ENCODE data around the gene NKTR. TPM values are rescaled to one million over a fixed set of nuclear protein-coding genes. Genes with fewer than 3 reads are reported as not detected.

Gene NKTR
- total RNA-seq, 2 experiments from 2014 or later, result 97.8 to 98.9 TPM

DNA sequence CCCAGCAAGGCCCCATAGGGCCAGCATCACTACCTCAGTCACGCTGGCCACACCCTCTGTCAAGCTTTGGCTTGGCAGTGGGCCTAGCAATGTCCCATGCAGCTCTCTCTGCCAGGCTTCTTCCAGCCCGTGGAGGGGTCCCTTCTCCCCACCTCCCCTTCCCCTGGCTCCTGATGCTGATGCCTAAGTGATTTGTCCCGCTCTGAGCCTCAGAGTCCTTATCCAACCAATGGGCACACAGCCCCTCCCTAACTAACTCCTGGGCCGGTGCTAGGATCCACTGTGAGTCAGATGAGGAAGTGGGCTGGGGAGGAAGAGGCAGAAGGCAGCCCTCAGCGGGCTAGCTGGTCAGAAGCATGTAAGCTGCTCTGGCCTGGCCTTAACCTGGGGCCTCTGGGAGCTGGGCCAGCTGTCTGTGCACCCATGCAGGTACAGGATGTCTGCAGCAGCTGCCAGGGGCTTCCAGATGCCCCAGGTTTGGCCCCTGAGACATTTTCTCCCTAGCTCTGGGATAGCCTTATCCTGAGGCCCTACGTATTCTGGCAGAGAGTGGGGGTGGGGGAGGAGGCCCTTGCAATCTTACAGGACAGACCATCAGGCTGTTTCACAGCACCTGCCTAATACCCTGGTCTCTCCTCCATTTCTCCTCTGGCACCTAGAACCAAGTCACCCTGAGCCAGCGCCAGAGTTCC is 52.3 kb downstream of the NKTR start:
- peak overlapping the region; percentile 74 for H3K4me3 Mint-ChIP-seq
- peaks cover 10% of the 10 kb centered on the region for H3K27me3 Mint-ChIP-seq
- no peaks in the 10 kb centered on the region for H3K9me3 Mint-ChIP-seq
- peaks cover 24% of the 10 kb centered on the region for H3K4me1 Mint-ChIP-seq
- DNase-seq, result peak; percentile 38
- peaks cover 9% of the 10 kb centered on the region for H3K36me3 Mint-ChIP-seq (ENCODE audit: low read depth)
- CTCF ChIA-PET, result interaction anchor here (1.2 to 1.7 kb wide), 4 partner anchors 9 to 95 kb away, joined by 3 to 7 read pairs (median 5); no protein-coding TSS in a partner anchor
- H3K27ac Mint-ChIP-seq, result no peak overlapping the region
- POLR2A ChIA-PET, result interaction anchor here (1.0 to 2.9 kb wide), 5 partner anchors 11 to 71 kb away, joined by 3 to 12 read pairs (median 5); partner anchors contain the start of genes NKTR and SEC22C

DNA sequence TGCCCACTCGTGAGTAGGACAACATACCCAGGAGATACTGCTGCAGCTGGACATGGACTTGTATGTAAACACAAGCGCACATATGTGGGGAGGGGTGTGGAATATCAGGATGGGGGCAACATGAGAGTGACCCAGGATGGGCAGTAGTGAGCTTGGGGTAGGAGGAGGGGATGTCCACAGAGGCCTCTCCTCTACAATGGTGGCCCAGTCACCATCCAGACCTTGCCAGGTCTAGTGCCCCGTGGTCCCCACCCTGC is 52.7 kb downstream of the NKTR start:
- Mint-ChIP-seq H3K27ac (no peak overlapping the region), H3K9me3 (no peaks in the 10 kb centered on the region), H3K36me3 (ENCODE audit: low read depth) (peaks cover 9% of the 10 kb centered on the region), H3K4me1 (peaks cover 24% of the 10 kb centered on the region), H3K27me3 (peaks cover 10% of the 10 kb centered on the region), H3K4me3 (peak overlapping the region; percentile 74)
- DNase-seq, result no peak
- ChIA-PET POLR2A (interaction anchor here (1.0 to 2.9 kb wide), 4 partner anchors 12 to 72 kb away, joined by 3 to 12 read pairs (median 8); partner anchors contain the start of genes NKTR and SEC22C), CTCF (interaction anchor here (1.6 to 1.7 kb wide), 2 partner anchors 10 to 93 kb away, joined by 3 to 7 read pairs; no protein-coding TSS in a partner anchor)

DNA sequence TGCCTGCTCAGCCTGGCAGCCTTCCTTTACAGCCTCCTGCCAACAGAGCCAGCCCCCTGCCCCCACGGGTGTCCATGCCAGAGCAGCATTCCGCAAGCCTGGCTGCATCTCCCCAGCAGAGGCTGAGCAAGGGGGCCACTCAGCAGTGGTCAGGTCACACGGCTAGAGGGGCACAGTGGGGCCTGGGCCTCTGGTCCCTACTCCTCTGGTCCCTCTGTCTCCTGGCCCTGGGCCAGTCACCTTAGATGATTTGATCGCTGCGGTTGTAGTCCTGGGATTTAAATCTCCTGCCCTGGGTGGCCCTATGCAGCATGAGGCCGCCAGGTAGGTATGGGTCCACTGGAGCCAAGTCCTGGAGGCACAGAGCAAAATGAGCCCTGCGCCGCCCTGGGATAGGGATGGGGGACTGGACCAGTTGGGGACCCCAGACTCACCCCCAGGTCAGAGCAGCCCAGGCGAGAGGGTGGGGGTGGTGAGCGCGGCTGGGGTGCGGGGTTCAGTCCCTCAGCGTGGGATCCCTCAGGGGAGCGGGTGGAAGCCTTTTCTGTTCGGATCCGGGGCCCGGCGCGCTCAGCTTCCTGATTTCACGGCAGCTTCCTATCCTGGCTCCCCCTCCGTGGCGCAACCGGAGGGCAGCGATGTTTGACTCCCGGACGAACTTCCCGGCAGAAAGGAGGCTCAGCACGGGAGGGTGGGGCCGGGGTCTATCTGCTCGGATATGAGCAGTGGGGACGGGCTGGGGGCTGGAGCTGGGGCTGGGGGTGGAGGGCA is 53.3 kb downstream of the NKTR start, which contains the start of gene ZBTB47:
Gene ZBTB47, plus strand, starts transcription at position 138 of the 771 bp plus-strand sequence. CDS start 4,659 bp downstream, outside the sequence.
- ChIA-PET CTCF (no interaction called here), POLR2A (interaction anchor here (1.6 to 2.9 kb wide), 3 partner anchors 12 to 91 kb away, joined by 4 to 12 read pairs (median 12); partner anchors contain the start of gene NKTR)
- Mint-ChIP-seq H3K4me3 (peak within 1 kb of the TSS; percentile 74), H3K9me3 (no peaks in the 10 kb centered on the region), H3K36me3 (ENCODE audit: low read depth) (peaks cover 9% of the 10 kb centered on the region), H3K4me1 (peaks cover 24% of the 10 kb centered on the region), H3K27ac (no peak within 1 kb of the TSS), H3K27me3 (peaks cover 10% of the 10 kb centered on the region)
- DNase-seq, result no peak

GRCh38 chr3:42654331-42655201 is 54.1 kb downstream of the NKTR start:
- H3K4me1 Mint-ChIP-seq, result peaks cover 22% of the 10 kb centered on the region
- H3K27ac Mint-ChIP-seq, result no peak overlapping the region
- peaks cover 1% of the 10 kb centered on the region for H3K36me3 Mint-ChIP-seq (ENCODE audit: low read depth)
- peaks cover 10% of the 10 kb centered on the region for H3K27me3 Mint-ChIP-seq
- CTCF ChIA-PET, result no interaction called here
- POLR2A ChIA-PET, result interaction anchor here (1.6 to 2.9 kb wide), 2 partner anchors 54 to 90 kb away, joined by 4 to 12 read pairs; partner anchors contain the start of gene NKTR
- no peak for DNase-seq
- peak overlapping the region; percentile 10 for H3K4me3 Mint-ChIP-seq
- no peaks in the 10 kb centered on the region for H3K9me3 Mint-ChIP-seq

DNA sequence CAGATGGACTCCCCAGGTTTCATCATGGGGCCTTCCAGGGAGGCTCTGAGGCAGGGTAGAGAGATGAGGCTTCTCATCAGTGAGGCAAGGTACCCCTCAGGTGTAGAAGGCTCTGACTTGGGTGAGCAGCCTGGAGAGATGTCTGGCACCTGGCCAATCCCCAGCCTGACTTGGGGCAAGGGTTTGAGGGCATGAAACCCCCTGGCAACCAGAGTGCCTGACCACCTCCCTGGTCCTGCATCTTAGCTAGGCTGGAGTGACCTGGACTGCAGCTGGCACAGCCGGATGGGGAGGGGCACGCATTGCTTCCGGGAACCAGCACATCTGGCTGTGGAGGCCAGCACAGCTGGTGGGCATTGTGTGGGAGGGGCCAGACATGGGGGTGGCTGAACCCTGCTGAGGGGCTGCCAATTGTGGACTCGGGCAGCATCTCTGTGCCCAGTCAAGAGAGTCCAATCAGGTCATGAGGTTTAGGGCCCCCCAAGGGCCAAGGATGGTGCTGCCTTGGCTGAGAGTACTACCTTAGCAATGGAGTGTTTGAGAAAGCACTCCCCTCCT is 54.9 kb downstream of the NKTR start:
- Mint-ChIP-seq H3K4me3 (no peak overlapping the region), H3K36me3 (ENCODE audit: low read depth) (no peaks in the 10 kb centered on the region), H3K27ac (no peak overlapping the region), H3K4me1 (peaks cover 22% of the 10 kb centered on the region), H3K9me3 (no peaks in the 10 kb centered on the region), H3K27me3 (peaks cover 10% of the 10 kb centered on the region)
- ChIA-PET CTCF (no interaction called here), POLR2A (no interaction called here)
- no peak for DNase-seq

- peaks cover 21% of the 10 kb centered on the region for H3K4me1 Mint-ChIP-seq
- H3K4me3 Mint-ChIP-seq, result no peak overlapping the region
- no peak overlapping the region for H3K27ac Mint-ChIP-seq
- peaks cover 10% of the 10 kb centered on the region for H3K27me3 Mint-ChIP-seq
- no peaks in the 10 kb centered on the region for H3K36me3 Mint-ChIP-seq (ENCODE audit: low read depth)
- CTCF ChIA-PET, result no interaction called here
- DNase-seq, result no peak
- POLR2A ChIA-PET, result no interaction called here
- no peaks in the 10 kb centered on the region for H3K9me3 Mint-ChIP-seq
These were observed 55.6 kb downstream of the NKTR start for GRCh38 chr3:42655980-42656679.

- no peaks in the 10 kb centered on the region for H3K36me3 Mint-ChIP-seq (ENCODE audit: low read depth)
- no peak overlapping the region for H3K27ac Mint-ChIP-seq
- peaks cover 10% of the 10 kb centered on the region for H3K27me3 Mint-ChIP-seq
- H3K9me3 Mint-ChIP-seq, result no peaks in the 10 kb centered on the region
- peaks cover 19% of the 10 kb centered on the region for H3K4me1 Mint-ChIP-seq
- ChIA-PET CTCF (interaction anchor here (0.8 kb wide), 1 partner anchor 98 kb away, joined by 3 read pairs; no protein-coding TSS in a partner anchor), POLR2A (no interaction called here)
- H3K4me3 Mint-ChIP-seq, result no peak overlapping the region
- DNase-seq, result no peak
These were observed 56.5 kb downstream of the NKTR start for GRCh38 chr3:42656680-42657610.

GRCh38 chr3:42657675-42658074 is 57.2 kb downstream of the NKTR start:
- ChIA-PET POLR2A (no interaction called here), CTCF (interaction anchor here (0.8 kb wide), 1 partner anchor 98 kb away, joined by 3 read pairs; no protein-coding TSS in a partner anchor)
- Mint-ChIP-seq H3K4me3 (no peak overlapping the region), H3K9me3 (no peaks in the 10 kb centered on the region), H3K27ac (no peak overlapping the region), H3K27me3 (peaks cover 10% of the 10 kb centered on the region), H3K4me1 (peaks cover 12% of the 10 kb centered on the region), H3K36me3 (ENCODE audit: low read depth) (no peaks in the 10 kb centered on the region)
- DNase-seq, result no peak

DNA sequence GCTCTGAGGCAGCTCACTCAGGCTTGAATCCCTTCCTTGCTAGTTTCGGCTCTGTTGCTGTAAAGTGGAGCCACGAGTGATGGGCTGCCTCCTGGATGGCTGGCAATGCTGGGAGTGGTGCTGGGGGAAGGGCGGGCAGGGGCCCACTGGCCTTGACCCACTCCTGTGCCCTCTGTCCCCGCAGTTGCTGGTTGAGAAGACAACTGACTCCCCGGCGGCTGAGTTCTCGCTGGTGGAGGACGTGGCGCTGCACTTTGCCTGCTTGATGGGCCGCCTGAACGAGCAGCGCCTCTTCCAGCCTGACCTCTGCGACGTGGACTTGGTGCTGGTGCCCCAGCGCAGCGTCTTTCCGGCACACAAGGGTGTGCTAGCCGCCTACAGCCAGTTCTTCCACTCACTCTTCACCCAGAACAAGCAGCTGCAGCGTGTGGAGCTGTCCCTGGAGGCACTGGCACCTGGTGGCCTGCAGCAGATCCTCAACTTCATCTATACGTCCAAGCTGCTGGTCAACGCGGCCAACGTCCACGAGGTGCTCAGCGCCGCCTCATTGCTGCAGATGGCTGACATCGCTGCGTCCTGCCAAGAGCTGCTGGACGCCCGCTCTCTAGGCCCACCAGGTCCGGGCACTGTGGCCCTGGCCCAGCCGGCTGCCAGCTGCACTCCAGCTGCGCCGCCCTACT is 57.7 kb downstream of the NKTR start:
- CTCF ChIA-PET, result interaction anchor here (0.8 kb wide), 1 partner anchor 97 kb away, joined by 3 read pairs; no protein-coding TSS in a partner anchor
- Mint-ChIP-seq H3K27me3 (peaks cover 7% of the 10 kb centered on the region), H3K4me1 (peaks cover 6% of the 10 kb centered on the region), H3K27ac (no peak overlapping the region), H3K4me3 (no peak overlapping the region), H3K9me3 (no peaks in the 10 kb centered on the region), H3K36me3 (ENCODE audit: low read depth) (no peaks in the 10 kb centered on the region)
- no peak for DNase-seq
- POLR2A ChIA-PET, result no interaction called here

DNA sequence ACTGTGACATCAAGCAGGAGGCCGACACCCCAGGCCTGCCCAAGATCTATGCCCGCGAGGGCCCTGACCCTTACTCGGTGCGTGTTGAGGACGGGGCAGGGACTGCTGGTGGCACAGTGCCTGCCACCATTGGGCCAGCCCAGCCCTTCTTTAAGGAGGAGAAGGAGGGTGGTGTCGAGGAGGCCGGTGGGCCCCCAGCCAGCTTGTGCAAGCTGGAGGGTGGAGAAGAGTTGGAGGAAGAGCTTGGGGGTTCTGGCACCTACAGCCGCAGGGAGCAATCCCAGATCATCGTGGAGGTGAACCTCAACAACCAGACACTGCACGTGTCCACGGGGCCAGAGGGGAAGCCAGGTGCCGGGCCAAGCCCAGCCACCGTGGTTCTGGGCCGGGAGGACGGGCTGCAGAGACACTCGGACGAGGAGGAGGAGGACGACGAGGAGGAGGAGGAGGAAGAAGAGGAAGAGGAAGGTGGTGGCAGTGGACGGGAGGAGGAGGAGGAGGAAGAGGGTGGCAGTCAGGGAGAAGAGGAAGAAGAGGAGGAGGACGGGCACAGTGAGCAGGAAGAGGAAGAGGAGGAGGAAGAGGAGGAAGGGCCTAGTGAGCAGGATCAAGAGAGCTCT is 58.4 kb downstream of the NKTR start:
- Mint-ChIP-seq H3K27ac (no peak overlapping the region), H3K4me1 (no peaks in the 10 kb centered on the region), H3K27me3 (peaks cover 4% of the 10 kb centered on the region), H3K4me3 (no peak overlapping the region), H3K9me3 (no peaks in the 10 kb centered on the region), H3K36me3 (ENCODE audit: low read depth) (no peaks in the 10 kb centered on the region)
- DNase-seq, result no peak
- CTCF ChIA-PET, result no interaction called here
- POLR2A ChIA-PET, result interaction anchor here (1.2 kb wide), 1 partner anchor 11 kb away, joined by 3 read pairs; no protein-coding TSS in a partner anchor

Data from activated CD4-positive, alpha-beta memory T cell treated with anti-CD3 and anti-CD28 coated beads, Interleukin-2, amount 10 ng/mL, durations not matched to agents 7 days and 5 days (primary cell).